EH (cell line): ENCODE results near the gene HMGCR.
"Not testable (repeated sequence)": the region's sequence is repeated elsewhere in the genome, so short reads cannot be mapped to it uniquely, and the experiment has no call there.

Source experiments
- DNase-seq: peaks from one replicate; pipeline ENCODE4 v3.0.0-alpha.2; 2015; ENCODE audit warnings: low read depth

HMGCR gene

DNA sequence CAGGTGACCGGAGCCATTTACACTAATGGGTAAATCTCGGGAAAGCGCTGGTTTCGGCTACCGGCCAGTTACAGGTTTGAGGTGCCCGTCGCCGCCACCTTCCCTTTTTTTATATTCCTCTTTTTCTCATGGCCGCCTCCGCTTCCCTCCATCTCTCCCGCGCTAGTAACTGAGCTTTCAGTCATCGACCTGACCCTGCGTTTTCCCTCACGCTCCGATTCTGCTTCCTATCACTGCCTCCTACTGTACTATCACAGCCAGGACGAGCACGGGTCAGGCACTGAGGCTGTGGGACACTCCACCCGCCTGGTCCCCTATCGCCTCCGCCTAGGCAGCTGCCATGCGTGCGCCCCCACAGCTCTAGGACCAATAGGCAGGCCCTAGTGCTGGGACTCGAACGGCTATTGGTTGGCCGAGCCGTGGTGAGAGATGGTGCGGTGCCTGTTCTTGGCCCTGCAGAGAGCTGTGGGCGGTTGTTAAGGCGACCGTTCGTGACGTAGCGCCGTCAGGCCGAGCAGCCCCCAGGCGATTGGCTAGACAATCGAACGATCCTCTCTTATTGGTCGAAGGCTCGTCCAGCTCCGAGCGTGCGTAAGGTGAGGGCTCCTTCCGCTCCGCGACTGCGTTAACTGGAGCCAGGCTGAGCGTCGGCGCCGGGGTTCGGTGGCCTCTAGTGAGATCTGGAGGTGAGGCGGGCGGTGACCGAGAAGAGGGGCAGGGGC is at the start of gene HMGCR:
Gene HMGCR (plus strand): TSS at position 606 of the 722 bp plus-strand sequence. CDS start 5,386 bp downstream, outside the sequence.
- peak; percentile 100 for DNase-seq

DNA sequence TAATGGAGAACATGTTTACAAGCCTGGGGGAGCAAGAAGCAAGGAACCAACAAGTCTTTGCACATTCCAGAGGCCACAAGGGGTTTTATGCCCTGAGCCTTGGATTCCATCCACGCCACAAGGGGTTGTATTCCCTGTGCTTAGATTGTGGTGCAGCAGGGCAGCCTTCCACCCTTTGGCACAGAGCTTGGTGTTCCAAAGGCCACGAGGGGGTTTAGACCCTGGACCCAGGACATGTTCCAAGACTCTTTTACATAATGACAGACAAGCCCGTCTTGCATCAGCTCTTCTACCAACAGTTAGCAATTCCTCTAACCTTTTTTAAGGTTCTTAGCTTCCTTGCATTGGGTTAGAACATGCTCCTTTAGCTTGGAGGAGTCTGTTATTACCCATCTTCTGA is 45.2 kb upstream of the HMGCR start:
- not testable (repeated sequence) for DNase-seq

DNA sequence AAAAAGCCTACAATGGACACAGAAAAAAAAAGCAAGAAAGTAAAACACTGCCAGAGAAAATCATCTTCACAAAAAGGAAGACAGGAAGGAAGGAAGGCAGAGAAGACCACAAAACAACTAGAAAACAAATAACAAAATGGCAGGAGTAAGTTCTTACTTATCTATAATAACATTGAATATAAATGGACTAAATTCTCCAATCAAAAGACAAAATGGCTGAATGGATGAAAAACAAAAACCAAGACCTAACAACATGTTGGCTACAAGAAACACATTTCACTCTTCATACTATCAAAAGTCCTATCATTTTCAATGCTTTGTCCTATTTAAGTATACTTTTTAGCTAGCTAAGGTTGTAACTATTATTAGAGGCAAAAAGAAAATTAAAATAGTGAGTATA is 36.9 kb upstream of the HMGCR start:
- DNase-seq = no peak

DNA sequence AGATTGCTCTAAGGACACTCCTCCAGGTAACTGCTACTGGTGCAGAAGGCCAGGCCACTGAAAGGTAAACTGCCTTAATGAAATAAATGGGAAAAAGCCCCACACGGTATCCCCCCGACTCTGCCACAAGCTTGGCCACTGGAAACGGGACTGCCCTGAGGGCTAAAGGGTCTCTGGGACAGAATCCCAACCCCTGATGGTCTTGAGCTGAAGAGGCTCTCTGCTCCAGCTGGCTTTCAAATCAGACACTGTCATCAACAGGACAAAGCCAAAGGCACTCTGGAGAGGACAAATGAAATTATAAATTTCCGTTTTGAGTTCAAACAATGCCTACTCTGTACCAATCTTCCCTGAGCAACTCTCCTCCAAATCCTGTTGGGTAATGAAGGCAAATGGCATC is 33.6 kb upstream of the HMGCR start:
- DNase-seq = no peak

DNA sequence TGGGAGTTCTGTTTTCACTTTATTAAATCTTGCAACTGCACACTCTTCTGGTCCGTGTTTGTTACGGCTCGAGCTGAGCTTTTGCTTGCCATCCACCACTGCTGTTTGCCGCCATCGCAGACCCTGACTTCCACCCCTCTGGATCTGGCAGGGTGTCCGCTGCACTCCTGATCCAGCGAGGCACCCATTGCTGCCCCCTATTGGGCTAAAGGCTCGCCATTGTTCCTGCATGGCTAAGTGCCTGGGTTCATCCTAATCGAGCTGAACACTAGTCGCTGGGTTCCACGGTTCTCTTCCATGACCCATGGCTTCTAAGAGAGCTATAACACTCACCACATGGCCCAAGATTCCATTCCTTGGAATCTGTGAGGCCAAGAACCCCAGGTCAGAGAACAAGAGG is 32.5 kb upstream of the HMGCR start:
- not testable (repeated sequence) for DNase-seq

DNA sequence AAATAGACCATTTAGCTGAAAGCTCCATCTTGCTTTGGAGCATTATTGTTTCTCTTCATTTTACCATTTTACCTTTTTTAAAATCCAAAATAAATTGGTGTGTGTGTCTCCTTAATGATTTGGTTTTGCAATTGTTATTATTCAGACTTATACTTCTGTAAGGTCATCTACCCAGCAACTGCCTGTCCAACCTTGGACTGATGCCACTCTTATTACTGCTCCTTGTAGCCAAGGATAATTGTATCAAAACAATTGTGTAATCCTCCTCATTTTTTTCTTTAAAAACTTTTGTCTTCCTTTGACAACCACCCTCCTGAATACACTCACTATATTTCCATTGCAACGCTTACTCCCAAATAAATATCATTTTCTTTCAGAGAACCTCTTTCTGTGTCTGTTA is 30.3 kb upstream of the HMGCR start:
- DNase-seq = no peak

DNA sequence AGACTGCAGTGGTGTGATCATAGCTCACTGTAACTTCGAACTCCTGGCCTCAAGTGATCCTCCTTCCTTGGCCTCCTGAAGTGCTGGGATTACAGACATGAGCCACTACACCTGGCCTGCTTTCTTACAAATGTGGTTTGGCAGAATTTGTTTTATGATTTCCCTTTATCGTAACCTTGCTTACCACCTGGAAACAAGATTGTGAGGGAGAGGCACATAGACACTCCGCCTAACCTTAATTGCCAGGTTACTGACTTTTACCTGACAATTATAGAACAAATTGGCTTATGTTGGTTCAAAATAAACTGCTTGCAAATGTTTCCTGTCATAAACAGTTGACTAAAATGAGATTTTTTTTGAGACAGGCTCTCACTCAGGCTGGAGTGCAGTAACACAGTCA is 26.8 kb upstream of the HMGCR start:
- DNase-seq = no peak

DNA sequence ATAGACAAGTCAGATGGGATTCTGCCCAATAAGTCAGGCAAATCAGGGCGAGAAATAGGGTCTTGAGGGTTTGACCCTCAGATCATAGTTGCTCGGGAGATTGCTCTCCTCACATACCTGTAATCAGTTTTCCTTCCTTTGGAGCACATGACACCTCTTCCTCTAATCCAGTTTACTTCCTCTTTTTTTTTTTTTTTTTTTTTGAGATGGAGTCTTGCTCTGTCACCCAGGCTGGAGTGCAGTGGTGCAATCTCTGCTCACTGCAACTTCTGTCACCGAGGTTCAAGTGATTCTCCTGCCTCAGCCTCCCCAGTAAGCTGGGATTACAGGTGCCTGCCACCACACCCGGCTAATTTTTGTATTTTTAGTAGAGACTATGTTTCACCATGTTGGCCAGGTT is 17.9 kb upstream of the HMGCR start:
- DNase-seq = not testable (repeated sequence)

DNA sequence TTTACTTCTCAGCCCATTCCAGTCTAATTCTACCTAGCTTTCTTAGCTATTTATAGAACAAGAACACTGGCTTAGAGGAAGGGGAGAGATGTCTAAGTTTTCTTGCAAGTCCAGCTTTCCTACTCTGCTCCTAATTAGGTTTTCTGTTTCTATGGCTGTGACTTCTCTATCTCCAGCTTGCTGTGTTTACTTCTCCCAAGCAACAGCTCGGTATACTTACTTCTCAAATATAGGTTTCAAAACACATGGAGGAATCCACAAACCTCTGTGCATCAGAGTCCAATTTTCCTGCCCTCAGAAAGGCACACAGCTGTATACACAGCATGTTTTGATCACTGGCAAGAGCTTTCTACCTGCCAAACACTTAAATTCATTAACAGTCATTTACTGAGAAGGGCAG is 17.4 kb upstream of the HMGCR start:
- no peak for DNase-seq

DNA sequence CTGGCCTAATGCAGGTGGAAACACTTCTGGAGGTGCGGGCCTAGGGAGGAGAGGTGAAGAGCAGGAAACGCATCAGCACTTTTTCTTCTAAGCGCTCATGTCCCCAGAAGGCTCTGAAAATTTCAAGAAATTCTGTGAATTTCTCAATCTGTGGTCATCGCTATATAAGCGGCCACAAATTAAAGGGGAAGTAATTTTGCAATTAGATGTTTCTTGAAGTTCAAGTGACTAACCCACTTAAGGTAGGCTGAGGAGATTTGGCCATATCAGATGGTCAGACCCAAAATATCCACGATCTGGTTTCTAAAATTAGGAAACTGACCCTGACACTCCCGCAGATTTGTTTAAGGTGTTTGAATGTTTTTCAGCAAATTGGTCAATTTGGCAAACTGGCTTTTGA is 16.6 kb upstream of the HMGCR start:
- no peak for DNase-seq

DNA sequence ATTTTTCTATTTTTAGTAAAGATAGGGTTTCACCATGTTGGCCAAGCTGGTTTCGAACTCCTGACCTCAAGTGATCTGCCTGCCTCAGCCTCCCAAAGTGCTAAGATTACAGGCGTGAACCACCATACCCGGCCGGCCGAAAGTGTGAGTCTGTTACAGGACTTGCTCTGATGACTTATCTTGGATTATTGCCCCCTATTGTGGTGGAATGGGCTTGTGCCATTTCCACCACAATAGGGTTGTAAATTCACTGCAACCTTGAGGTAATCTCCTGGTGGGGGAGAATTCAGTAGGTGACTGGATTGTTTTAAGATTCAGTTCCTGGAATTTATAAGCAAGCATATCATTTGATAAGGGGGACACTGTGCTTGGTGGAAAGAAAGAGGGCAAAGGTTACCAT is 15.0 kb upstream of the HMGCR start:
- DNase-seq = no peak

DNA sequence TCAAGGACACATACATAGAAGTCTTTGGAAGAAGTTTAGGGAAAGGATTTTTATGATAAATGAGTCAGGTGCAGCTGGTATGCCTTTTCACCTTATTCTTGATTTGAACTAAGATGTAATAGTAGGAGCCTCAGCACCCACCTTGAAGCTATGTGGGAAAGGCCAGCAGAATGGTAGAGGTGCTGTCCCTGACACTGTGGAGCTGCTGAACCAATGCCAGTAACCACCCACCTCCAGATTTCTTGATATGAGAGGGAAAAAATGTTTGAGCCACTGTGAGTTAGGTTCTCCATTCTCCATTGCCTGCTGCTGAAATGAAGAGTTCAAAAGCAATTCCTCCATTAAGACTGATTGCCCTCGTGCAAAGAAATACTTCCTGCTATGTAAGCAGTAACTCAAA is 12.2 kb upstream of the HMGCR start:
- no peak for DNase-seq

DNA sequence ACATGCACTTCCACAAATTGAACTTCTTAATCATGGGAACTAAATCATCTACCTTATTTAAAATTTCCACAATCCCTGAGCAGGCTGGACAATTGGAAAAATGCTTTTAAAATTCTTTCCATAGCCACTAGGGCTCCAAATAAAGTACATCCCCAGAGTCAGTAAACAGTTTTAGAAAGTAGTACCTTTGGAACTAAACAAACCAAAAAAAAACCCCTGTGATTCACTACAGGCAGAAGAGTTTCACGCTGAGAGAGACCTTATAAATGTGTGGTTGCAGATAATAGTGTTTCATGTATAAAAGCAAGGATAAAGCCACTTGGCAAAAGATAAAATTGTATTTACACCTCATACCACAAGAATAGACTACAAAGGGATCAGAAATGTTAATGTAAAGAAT is 11.8 kb upstream of the HMGCR start:
- DNase-seq = no peak

DNA sequence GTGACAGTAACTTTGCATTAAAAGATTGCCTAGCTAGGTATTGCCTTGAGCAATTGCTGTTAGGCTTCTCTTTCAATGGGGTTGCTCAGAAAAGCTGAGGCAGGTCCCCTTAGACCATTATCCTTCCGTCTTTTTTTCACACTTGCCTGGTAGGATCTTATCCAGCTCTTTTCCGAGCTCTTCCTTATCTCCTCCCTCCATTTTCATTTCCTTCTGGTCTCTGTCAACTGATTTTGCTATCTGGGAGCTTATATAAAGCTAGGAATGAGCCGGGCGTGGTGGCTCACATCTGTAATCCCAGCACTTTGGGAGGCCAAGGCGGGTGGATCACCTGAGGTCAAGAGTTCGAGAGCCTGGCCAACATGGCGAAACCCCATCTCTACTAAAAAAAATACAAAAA is 6.6 kb upstream of the HMGCR start:
- DNase-seq = no peak

DNA sequence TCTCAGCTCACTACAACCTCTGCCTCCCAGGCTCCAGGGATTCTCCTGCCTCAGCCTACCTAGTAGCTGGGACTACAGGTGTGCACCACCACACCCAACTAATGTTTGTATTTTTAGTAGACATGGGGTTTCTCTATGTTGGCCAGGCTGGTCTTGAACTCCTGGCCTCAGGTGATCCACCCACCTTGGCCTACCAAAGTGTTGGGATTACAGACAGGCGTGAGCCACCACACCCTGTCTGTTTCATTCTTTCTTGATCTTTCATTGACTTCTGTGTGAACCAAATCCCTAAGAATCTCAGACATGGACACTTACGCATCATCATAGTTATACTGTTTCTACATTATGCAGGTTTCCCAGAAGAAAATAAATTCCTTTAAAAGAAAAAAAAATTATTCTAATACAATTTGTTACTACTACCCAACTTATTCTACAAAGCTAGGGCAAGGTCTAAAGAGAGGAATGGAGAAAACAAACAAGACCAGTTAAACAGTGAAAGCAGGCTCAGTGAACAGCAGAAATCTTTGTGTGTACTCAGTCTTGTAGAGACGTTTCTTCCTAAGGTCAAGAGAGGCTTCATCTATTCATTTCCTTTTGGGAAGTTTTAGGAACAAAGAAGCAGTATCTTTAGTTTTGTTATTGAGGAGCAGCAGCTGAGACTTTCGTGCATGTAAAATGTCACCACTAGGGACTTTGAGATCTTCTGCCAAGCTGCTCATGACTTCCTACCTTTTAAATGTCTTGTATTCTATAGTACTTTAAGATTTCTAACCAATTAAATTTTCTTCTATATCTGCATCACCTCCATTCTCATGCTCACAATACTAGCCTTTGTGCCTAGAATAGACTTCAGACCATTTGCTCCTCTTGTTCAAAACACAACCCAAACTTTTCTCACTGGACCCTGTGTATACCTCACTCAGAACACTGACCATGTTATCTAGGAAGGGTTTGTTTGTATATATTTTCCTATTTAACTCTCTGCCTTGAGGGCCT is 5.6 kb upstream of the HMGCR start:
- no peak for DNase-seq

DNA sequence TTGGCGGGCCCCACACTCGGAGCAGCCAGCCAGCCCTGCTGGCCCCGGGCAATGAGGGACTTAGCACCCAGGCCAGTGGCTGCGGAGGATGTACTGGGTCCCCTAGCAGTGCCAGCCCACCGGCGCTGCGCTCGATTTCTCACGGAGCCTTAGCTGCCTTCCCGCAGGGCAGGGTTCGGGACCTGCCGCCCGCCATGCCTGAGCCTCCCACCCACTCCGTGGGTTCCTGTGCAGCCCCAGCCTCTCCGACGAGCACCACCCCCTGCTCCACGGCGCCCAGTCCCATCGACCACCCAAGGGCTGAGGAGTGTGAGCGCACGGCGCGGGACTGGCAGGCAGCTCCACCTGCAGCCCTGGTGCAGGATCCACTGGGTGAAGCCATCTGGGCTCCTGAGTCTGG is 3.3 kb upstream of the HMGCR start:
- not testable (repeated sequence) for DNase-seq

DNA sequence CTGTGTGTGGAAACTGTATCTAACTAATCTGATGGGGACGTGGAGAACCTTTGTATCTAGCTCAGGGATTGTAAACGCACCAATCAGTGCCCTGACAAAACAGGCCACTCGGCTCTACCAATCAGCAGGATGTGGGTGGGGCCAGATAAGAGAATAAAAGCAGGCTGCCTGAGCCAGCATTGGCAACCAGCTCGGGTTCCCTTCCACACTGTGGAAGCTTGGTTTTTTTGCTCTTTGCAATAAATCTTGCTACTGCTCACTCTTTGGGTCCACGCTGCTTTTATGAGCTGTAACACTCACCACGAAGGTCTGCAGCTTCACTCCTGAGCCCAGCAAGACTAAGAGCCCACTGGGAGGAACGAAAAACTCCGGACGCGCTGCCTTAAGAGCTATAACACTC is 2.6 kb upstream of the HMGCR start:
- DNase-seq = not testable (repeated sequence)

DNA sequence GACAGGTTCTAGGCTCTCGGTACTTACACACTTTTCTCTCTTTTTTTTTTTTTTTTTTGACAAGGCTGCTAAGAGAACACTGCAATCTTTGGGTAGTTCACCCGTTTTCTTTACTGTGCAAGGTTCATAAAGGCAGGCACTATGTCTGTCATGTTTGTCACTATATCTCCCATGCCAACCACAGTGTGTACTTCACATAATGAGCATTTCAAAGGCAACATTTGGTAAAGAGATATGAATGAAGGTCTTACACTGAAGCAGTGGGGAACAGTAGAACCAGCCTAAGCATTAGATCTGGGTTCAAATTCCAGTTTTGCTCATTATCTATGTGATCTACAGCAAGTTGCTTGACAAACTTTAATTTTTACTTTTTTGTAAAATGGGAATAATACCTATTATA is 1.5 kb upstream of the HMGCR start:
- no peak for DNase-seq

DNA sequence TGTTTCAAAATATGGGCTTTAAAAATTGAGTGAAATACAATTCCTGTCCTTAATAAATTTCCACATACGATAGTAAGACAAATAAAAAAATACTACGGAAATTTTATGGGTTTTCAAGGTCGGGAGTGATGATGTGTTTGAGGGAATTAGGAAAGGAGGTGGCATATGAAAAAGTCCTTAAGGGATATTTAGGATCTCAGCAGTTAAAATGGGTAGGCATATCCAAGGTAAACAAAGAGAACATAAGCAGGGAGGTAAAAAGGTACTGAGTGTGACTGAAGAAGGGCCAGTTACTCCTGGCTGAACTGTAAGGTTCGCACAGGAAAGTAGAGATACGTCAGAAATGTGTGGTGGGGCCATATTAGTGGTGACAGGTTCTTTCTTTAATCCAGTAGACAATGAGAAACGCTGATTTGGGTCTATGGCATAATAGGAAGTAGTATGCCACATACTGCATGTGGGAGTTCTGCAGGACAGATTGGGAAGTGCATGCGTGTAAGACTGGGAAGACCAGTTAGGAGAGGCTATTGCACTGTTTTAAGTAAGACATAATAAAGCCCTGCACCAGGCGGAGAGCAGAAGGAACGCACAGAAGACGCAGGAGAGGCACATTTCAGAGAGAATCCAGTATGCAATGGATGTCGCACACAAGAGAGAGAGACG is 937 bp upstream of the HMGCR start:
- peak; percentile 85 for DNase-seq

DNA sequence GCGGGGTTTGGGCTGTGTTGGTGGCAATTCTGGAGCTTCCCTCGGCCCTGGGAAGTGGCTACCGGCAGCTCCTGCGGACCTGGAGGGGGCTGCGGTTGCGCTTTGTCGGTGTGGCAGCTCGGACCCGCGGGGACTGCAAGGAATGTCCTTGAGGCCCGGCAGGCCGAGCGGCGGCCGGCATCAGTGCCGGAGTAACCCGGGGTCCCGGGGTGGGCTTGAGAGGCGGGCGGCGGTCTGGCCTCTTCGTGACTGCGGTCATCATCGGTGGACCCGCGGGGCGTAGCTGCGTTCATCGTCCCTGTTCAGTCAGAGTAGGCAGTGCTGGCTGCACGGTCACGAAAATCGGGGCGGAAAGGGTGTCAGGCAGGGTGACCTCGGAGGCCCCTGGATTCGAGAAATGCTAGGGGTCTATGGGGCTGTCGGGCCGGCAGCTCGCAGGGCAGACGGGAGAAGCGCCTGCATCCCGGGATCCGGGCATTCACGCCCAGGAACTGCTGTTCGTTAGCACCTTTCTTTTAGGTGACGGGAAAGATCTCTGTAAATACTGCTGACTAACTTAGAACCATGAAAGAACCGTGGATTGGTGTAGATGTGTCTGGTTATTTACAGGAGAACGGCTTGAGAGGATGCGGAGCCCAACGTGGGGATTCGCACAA is 474 bp downstream of the HMGCR start:
- peak; percentile 13 for DNase-seq

DNA sequence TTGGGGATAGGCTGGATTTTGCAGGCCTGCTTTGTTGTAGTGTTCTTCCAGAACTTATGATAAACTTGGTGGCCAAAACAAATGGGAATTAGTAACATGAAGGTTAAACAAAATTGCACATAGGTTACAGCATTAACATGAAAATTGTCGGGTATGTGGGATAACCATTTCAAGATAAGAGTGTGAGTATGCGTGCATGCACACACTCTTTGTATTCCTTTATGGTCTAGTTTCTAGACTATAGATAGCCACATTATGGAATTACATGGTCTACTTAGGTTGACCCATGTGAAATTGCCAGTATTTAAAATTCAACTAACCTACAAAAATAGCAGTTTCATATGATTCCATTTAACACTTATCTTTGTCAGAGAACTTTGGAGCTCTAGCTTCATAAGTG is 1.4 kb downstream of the HMGCR start:
- no peak for DNase-seq
